Immature natural killer cell (primary cell): ENCODE measurements around the gene HADH. TPM values are rescaled to one million over a fixed set of nuclear protein-coding genes. Genes with fewer than 3 reads are reported as not detected.
"Not testable (repeated sequence)": the region's sequence is repeated elsewhere in the genome, so short reads cannot be mapped to it uniquely, and the experiment has no call there.

Experiments
- DNase-seq, 3 donors: peaks; one replicate each; pipeline ENCODE4 v3.0.0; 2022; ENCODE audit warnings: mixed read lengths in 1 of 3
- H3K27ac Mint-ChIP-seq, 6 donors: one replicate each; pipeline ENCODE4 v1.8.0; 2020; ENCODE audit warnings: mixed read lengths in 6 of 6, mild to moderate bottlenecking in 5 of 6, inconsistent platforms in 4 of 6, moderate library complexity in 3 of 6
- H3K27me3 Mint-ChIP-seq, 3 donors: one replicate each; pipeline ENCODE4 v1.8.0; 2020 to 2021; ENCODE audit warnings: low read depth in 3 of 3, mild to moderate bottlenecking in 3 of 3, mixed read lengths in 3 of 3, moderate library complexity in 3 of 3, inconsistent platforms in 1 of 3
- H3K36me3 Mint-ChIP-seq, 3 donors: one replicate each; pipeline ENCODE4 v1.8.0; 2020; ENCODE audit warnings: mixed read lengths in 3 of 3, inconsistent platforms in 2 of 3, mild to moderate bottlenecking in 2 of 3
- H3K4me1 Mint-ChIP-seq, 2 donors: one replicate each; pipeline ENCODE4 v1.8.0; 2020; ENCODE audit warnings: inconsistent platforms in 2 of 2, mild to moderate bottlenecking in 2 of 2, mixed read lengths in 2 of 2, moderate library complexity in 1 of 2
- H3K4me3 Mint-ChIP-seq, 5 donors: one replicate each; pipeline ENCODE4 v1.8.0; 2020; ENCODE audit warnings: mild to moderate bottlenecking in 5 of 5, mixed read lengths in 5 of 5, inconsistent platforms in 3 of 5, moderate library complexity in 3 of 5
- H3K9me3 Mint-ChIP-seq, 6 donors: one replicate each; pipeline ENCODE4 v1.8.0; 2020; ENCODE audit warnings: mild to moderate bottlenecking in 6 of 6, mixed read lengths in 6 of 6, inconsistent platforms in 4 of 6, moderate library complexity in 3 of 6
- polyA plus RNA-seq, 3 donors: library from polyadenylated mRNA; unstranded; fragments of 300-500 nt; fragmentation: Illumina TruSeq; gene quantifications; one replicate each; pipeline ENCODE4 v1.2.3, GENCODE V29; 2021

HADH gene
- polyA plus RNA-seq, 3 donors from 2014 or later: 33.0 to 42.8 (median 38.1) TPM

- Mint-ChIP-seq H3K27me3 (no peaks in the 10 kb centered on the region), H3K9me3 (no peaks in the 10 kb centered on the region), H3K4me3 (no peak overlapping the region), H3K27ac (no peak overlapping the region), H3K4me1 (peaks cover 2 to 4% of the 10 kb centered on the region in 2 donors), H3K36me3 (peaks cover 0 to 3% (median 0%) of the 10 kb centered on the region in 3 donors)
- DNase-seq: no peak
Measured at GRCh38 chr4:108048157-108048556, 58.5 kb downstream of the HADH start.

GRCh38 chr4:108048997-108049396 is 59.3 kb downstream of the HADH start:
- Mint-ChIP-seq H3K9me3 (no peaks in the 10 kb centered on the region), H3K36me3 (peaks cover 0 to 3% (median 0%) of the 10 kb centered on the region in 3 donors), H3K27ac (no peak overlapping the region), H3K27me3 (no peaks in the 10 kb centered on the region), H3K4me1 (peaks cover 2 to 4% of the 10 kb centered on the region in 2 donors), H3K4me3 (peak overlapping the region in 2 of 5 donors; percentile 44 to 56)
- DNase-seq: no peak

- Mint-ChIP-seq H3K4me1 (peaks cover 2 to 4% of the 10 kb centered on the region in 2 donors), H3K36me3 (no peaks in the 10 kb centered on the region), H3K27ac (peak overlapping the region in 1 of 6 donors; percentile 28), H3K27me3 (no peaks in the 10 kb centered on the region), H3K4me3 (peak overlapping the region; percentile 43 to 62 (median 52)), H3K9me3 (no peaks in the 10 kb centered on the region)
- no peak for DNase-seq
Measured at GRCh38 chr4:108049406-108049805, 59.7 kb downstream of the HADH start.

GRCh38 chr4:108050166-108051111 is 60.8 kb downstream of the HADH start:
- H3K4me1 Mint-ChIP-seq, DNase-seq, H3K4me3 Mint-ChIP-seq, H3K36me3 Mint-ChIP-seq, H3K9me3 Mint-ChIP-seq, H3K27me3 Mint-ChIP-seq: not testable (repeated sequence)
- H3K27ac Mint-ChIP-seq: peak overlapping the region in 1 of 6 donors; percentile 24

GRCh38 chr4:108051343-108051742 is 61.7 kb downstream of the HADH start:
- peaks cover 0 to 2% (median 2%) of the 10 kb centered on the region in 3 donors for H3K27me3 Mint-ChIP-seq
- H3K4me3 Mint-ChIP-seq: no peak overlapping the region
- peaks cover 2 to 4% of the 10 kb centered on the region in 2 donors for H3K4me1 Mint-ChIP-seq
- no peak for DNase-seq
- no peaks in the 10 kb centered on the region for H3K36me3 Mint-ChIP-seq
- H3K27ac Mint-ChIP-seq: no peak overlapping the region
- H3K9me3 Mint-ChIP-seq: no peaks in the 10 kb centered on the region

GRCh38 chr4:108052558-108053120 is 63.0 kb downstream of the HADH start:
- Mint-ChIP-seq H3K36me3 (no peaks in the 10 kb centered on the region), H3K27ac (no peak overlapping the region), H3K27me3 (peaks cover 0 to 2% (median 2%) of the 10 kb centered on the region in 3 donors), H3K4me1 (peaks cover 2 to 4% of the 10 kb centered on the region in 2 donors), H3K9me3 (no peaks in the 10 kb centered on the region), H3K4me3 (no peak overlapping the region)
- no peak for DNase-seq

- no peak for DNase-seq
- no peaks in the 10 kb centered on the region for H3K36me3 Mint-ChIP-seq
- H3K4me3 Mint-ChIP-seq: no peak overlapping the region
Measured at GRCh38 chr4:108053251-108053711, 63.6 kb downstream of the HADH start.

GRCh38 chr4:108054025-108054638 is 64.4 kb downstream of the HADH start:
- no peaks in the 10 kb centered on the region for H3K9me3 Mint-ChIP-seq
- no peaks in the 10 kb centered on the region for H3K36me3 Mint-ChIP-seq
- H3K27ac Mint-ChIP-seq: no peak overlapping the region
- peaks cover 2 to 4% of the 10 kb centered on the region in 2 donors for H3K4me1 Mint-ChIP-seq
- peaks cover 0 to 2% (median 2%) of the 10 kb centered on the region in 3 donors for H3K27me3 Mint-ChIP-seq
- no peak for DNase-seq
- H3K4me3 Mint-ChIP-seq: no peak overlapping the region

More at GRCh38 chr4:108053251-108053711, 63.6 kb downstream of the HADH start:
- Mint-ChIP-seq H3K27ac (no peak overlapping the region), H3K4me1 (peaks cover 2 to 4% of the 10 kb centered on the region in 2 donors), H3K27me3 (peaks cover 0 to 2% (median 2%) of the 10 kb centered on the region in 3 donors), H3K9me3 (no peaks in the 10 kb centered on the region)

GRCh38 chr4:108055787-108056186 is 66.1 kb downstream of the HADH start:
- Mint-ChIP-seq H3K36me3 (no peaks in the 10 kb centered on the region), H3K27ac (no peak overlapping the region), H3K9me3 (no peaks in the 10 kb centered on the region), H3K4me3 (no peak overlapping the region), H3K4me1 (no peaks in the 10 kb centered on the region), H3K27me3 (peaks cover 2 to 3% (median 2%) of the 10 kb centered on the region in 3 donors)
- DNase-seq: no peak

GRCh38 chr4:108056418-108056817 is 66.7 kb downstream of the HADH start:
- Mint-ChIP-seq H3K4me1 (no peaks in the 10 kb centered on the region), H3K9me3 (no peaks in the 10 kb centered on the region), H3K27ac (no peak overlapping the region), H3K27me3 (peaks cover 2 to 3% (median 2%) of the 10 kb centered on the region in 3 donors), H3K4me3 (no peak overlapping the region), H3K36me3 (no peaks in the 10 kb centered on the region)
- DNase-seq: no peak

GRCh38 chr4:108058685-108059440 is 69.2 kb downstream of the HADH start:
- Mint-ChIP-seq H3K4me3 (no peak overlapping the region), H3K36me3 (no peaks in the 10 kb centered on the region), H3K27ac (no peak overlapping the region), H3K9me3 (no peaks in the 10 kb centered on the region), H3K4me1 (no peaks in the 10 kb centered on the region), H3K27me3 (peaks cover 2 to 7% (median 4%) of the 10 kb centered on the region in 3 donors)
- DNase-seq: no peak

GRCh38 chr4:108060164-108060563 is 70.5 kb downstream of the HADH start:
- no peaks in the 10 kb centered on the region for H3K9me3 Mint-ChIP-seq
- no peak overlapping the region for H3K27ac Mint-ChIP-seq
- H3K4me1 Mint-ChIP-seq: no peaks in the 10 kb centered on the region
- DNase-seq: peak in 2 of 3 donors; percentile 10 to 17
- no peak overlapping the region for H3K4me3 Mint-ChIP-seq
- peaks cover 2 to 10% (median 4%) of the 10 kb centered on the region in 3 donors for H3K27me3 Mint-ChIP-seq
- no peaks in the 10 kb centered on the region for H3K36me3 Mint-ChIP-seq

GRCh38 chr4:108060686-108061321 is 71.1 kb downstream of the HADH start:
- no peaks in the 10 kb centered on the region for H3K4me1 Mint-ChIP-seq
- no peak for DNase-seq
- H3K36me3 Mint-ChIP-seq: no peaks in the 10 kb centered on the region
- H3K9me3 Mint-ChIP-seq: no peaks in the 10 kb centered on the region
- peaks cover 0 to 10% (median 1%) of the 10 kb centered on the region in 3 donors for H3K27me3 Mint-ChIP-seq
- no peak overlapping the region for H3K27ac Mint-ChIP-seq
- no peak overlapping the region for H3K4me3 Mint-ChIP-seq
